Stimulated activated CD4-positive, alpha-beta T cell treated with anti-CD3 and anti-CD28 coated beads, Interleukin-4, amount 100 ng/mL, for 48 hours (primary cell): ENCODE results near the gene SCAPER.
"Not testable (repeated sequence)": the region's sequence is repeated elsewhere in the genome, so short reads cannot be mapped to it uniquely, and the experiment has no call there.

ENCODE experiments used
- DNase-seq, 2 donors: peaks; one replicate each; pipeline ENCODE4 v3.0.0-alpha.2; 2020; ENCODE audit warnings: low read depth in 2 of 2

The SCAPER gene

GRCh38 chr15:76430711-76431110 lies 474.4 kb downstream of the SCAPER start:
- not testable (repeated sequence) for DNase-seq

DNA sequence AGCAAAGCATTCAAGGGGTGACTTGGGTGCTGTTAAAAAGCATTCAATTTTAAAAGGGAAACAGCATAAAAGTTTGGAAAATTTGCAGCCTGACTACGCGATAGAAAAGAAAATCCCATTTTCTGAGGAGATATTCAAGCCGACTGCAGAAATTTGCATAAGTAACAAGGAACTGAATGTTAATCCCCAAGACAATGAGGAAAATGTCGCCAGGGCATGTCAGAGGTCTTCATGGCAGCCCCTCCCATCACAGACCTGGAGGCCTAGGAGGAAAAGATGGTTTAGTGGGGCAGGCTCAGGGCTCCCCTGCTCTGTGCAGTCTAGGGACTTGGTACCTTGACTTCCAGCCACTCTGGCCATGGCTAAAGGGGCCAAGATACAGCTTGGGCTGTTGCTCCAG lies 475.5 kb downstream of the SCAPER start:
- DNase-seq = no peak

GRCh38 chr15:76426941-76427340 lies 478.2 kb downstream of the SCAPER start:
- DNase-seq = no peak

GRCh38 chr15:76418352-76419140 lies 486.6 kb downstream of the SCAPER start:
- DNase-seq = no peak

GRCh38 chr15:76401285-76401684 lies 503.9 kb downstream of the SCAPER start:
- DNase-seq = no peak

- no peak for DNase-seq
These were observed 506.6 kb downstream of the SCAPER start for GRCh38 chr15:76398317-76399104.

DNA sequence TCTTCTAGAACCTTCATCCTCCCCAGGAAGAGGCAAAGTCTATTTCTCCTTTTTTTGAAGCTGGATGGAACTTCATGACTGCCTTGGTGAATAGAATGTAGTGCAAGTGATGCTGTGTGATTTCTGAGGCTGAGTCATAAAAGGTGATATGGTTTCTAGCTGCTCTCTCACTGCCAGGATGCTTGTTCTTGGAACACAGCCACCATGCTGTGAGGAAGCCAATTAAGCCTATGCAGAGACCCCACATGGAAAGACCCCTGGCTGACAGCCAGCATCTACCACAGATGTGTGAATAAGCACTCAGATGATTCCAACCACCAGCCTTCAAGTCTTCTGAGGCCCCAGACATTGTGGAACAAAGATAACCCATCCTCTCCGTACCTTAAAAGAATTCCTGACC lies 511.5 kb downstream of the SCAPER start:
- no peak for DNase-seq

DNA sequence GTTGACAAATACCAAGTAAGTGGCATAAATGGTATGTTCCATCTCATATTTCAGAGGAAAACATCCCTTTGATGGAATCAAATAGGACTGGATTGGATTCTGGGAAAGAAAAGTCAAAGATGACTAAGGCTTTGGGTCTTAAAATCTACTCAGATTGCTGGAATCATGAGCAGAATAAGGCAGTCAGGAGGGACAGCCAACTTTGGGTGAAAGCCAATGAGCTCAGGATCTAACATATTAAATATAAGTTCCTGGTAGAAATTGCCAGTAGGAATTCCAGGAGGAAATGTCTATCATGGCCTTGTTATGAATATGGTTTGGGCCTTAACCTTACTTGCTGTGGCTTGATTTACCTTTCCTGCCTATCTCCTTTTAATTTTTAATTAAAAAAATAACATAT lies 513.3 kb downstream of the SCAPER start:
- no peak for DNase-seq

DNA sequence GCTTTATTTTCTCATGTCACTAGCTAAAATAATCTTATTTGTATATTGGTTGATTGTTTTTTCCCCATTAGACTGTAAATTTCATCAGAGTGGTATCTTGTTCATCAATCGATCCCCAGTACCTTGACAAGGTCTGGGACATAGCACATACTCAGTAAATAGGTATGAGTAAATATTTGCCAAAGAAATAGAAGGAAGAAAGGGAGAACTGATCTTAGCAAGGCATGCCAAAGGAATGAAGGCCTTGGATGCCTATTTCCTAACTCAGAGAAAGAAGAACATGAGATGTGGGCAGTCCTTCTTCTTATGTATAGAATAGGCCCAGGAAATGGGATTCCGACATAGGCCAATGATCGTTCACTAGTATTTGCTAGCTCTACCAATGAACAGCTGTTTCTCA lies 513.8 kb downstream of the SCAPER start:
- DNase-seq = no peak

DNA sequence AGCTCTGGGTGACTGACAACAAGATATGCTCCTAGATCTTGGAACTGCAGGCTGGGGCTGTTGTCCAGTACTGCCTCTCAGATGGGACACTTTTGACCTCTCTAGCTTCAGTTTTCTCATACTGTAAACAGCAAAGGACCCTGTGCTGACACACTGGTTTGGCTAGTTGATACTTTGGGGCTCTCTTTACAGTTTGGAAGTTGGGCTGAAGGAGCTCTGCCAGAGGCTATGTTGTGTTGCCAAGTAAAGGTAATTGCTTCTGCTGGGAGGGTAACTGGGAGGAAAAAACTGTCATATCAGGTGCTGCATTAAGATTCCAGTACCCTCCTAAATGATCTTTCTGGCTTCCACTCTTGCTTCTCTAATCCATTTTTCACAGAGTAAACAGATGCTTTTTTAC lies 514.6 kb downstream of the SCAPER start:
- no peak for DNase-seq

DNA sequence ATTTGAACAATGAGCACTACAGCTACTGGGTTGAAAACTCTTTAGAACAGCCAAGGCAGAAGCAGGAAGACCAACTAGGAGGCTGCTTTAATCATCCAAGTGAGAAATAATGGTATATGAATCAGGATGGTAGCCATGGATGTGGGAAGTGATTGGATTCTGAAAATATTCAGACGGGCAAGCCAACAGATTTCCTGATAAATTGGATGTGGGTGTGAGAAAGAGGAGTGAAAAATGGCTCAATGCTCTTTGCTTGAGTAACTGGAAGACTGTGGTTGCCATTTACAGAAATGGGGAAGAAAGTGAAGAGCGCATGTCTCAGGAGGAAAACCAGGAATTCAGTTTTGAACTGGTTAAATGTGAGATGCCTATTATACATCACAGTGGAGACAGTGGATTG lies 518.2 kb downstream of the SCAPER start:
- DNase-seq = no peak

DNA sequence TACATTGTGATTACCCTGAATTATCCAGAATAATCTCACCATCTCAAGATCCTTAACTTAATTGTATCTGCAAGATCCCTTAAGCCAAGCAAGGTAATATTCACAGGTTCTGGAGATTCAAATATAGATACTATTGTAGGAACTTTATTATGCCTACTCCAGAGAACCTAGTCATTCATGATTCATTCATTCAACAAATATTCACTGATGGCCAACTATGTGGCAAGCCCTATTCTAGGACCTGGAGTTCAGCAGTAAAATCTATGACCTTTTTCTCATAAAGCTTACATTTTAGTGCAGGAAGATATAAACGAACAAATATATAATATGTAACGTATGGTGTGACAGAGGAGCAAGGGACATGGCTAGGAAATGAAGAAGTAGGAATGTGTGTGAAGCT lies 519.0 kb downstream of the SCAPER start:
- no peak for DNase-seq

GRCh38 chr15:76384409-76384808 lies 520.7 kb downstream of the SCAPER start:
- DNase-seq = no peak

- DNase-seq = no peak
These were observed 522.0 kb downstream of the SCAPER start for GRCh38 chr15:76382987-76383728.

DNA sequence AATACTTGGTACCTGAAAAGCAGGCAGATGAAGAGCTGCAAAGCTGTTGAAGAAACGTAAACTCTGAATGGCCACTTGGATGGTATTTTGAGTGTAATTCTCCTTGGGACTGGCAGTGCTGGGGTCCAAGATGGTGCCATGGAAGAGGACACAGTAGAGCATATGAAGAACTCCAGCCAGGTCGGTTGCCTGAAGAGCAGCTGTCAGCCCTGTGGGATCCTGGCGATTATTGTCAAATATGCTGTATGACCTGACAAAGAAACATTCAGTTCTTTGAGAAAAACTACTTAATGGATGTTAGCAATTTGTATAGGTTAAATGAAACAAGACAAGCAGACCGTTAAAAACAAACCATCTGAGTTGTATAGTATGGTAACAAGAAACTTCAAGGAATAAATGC lies 523.8 kb downstream of the SCAPER start:
- DNase-seq = no peak

- no peak for DNase-seq
These were observed 524.9 kb downstream of the SCAPER start for GRCh38 chr15:76380249-76380648.

DNA sequence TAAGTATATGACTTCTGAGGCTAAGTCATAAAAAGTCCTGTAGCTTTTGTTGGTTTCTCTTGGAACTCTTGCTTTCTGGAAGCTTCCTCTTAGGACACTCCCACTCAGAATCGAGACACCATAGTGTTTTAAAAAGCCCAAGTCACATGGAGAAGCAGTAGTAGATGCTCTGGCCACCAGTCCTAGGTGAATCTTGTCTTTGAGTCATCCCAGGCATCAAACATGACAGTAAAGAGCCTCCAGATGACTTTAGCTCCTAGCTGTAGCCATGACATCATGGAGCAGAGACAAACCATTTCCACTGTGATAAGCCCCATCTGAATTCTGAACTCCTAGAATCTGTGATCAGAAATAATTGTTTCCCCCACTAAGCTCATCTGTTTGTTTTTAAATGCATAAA lies 526.4 kb downstream of the SCAPER start:
- DNase-seq = no peak

DNA sequence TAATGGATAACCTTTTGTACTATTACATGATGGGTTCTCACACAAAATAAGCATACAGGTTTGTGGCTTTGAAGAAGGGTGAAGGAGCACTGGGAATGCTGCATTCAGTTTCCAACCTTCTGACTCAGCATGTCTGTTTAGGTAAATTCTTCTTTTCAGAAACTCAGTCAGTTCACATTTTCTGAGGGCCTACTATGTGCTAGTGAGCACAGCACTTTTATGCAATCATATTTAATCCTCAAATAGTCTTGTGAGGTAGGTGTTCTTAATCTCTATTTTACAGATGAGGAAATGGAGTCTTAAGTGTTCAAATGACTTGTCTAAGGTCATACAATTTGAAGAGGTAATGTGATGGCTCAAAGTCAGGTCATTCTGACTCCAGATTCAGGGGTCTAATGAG lies 527.4 kb downstream of the SCAPER start:
- no peak for DNase-seq

DNA sequence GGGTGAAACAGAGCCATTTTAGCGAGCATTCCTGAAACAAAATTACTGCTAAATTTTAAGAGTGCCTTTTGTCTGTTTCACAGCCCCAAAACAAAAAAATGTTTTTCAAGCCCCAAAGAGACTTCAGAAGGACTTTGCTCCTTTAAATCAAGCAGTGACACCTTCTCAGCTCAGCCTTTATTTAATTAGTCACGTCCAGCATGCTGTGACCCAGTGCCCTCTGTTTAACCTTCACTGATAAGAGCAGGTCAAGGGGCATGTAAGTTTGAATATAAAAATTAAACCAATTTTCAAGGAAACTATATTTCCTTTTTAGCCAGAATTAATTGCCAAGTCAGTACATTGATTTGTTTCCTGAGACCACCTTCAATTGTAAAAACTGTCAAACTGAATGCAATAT lies 527.9 kb downstream of the SCAPER start:
- DNase-seq = no peak

- DNase-seq = no peak
These were observed 528.3 kb downstream of the SCAPER start for GRCh38 chr15:76376816-76377215.

DNA sequence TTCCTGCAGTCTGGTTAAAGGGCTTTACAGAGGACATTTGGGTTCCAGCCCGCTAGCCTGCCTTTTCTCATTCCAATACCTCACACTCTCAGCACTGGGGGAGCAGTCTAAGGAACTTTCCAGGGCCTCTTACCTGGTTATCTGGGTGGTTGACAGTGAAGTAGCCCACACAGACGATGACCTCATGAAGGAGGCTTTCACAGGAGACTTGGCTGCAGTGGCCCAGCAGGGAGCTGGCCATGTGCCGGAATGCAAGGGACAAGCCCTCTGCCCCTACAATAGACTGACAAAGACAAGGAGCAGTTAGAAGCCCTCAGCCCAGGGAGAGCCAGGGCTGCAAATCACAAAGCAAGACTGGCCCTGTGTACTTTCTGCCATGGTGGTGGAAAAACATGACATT lies 529.1 kb downstream of the SCAPER start:
- no peak for DNase-seq

GRCh38 chr15:76368122-76368621 lies 537.0 kb downstream of the SCAPER start:
- no peak for DNase-seq
